ENCODE measurements around the gene GSE1. TPM values are rescaled to one million over a fixed set of nuclear protein-coding genes. Genes with fewer than 3 reads are reported as not detected.

Gene GSE1
- total and polyA plus RNA-seq, 3 donors from 2014 or later, result 49.9 to 212 (median 188) TPM

- 33 to 37% methylated on average over 27 to 37 of the region's 37 CpGs for WGBS, 2 donors
- H3K27me3 ChIP-seq, result no peaks in the 10 kb centered on the region
- H3K9me3 ChIP-seq, result no peaks in the 10 kb centered on the region
- TF ChIP-seq POLR2A (IDR thresholded peaks at IDR 0.05), result no peak
- TF ChIP-seq, protein P1, sequence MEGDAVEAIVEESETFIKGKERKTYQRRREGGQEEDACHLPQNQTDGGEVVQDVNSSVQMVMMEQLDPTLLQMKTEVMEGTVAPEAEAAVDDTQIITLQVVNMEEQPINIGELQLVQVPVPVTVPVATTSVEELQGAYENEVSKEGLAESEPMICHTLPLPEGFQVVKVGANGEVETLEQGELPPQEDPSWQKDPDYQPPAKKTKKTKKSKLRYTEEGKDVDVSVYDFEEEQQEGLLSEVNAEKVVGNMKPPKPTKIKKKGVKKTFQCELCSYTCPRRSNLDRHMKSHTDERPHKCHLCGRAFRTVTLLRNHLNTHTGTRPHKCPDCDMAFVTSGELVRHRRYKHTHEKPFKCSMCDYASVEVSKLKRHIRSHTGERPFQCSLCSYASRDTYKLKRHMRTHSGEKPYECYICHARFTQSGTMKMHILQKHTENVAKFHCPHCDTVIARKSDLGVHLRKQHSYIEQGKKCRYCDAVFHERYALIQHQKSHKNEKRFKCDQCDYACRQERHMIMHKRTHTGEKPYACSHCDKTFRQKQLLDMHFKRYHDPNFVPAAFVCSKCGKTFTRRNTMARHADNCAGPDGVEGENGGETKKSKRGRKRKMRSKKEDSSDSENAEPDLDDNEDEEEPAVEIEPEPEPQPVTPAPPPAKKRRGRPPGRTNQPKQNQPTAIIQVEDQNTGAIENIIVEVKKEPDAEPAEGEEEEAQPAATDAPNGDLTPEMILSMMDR (IDR thresholded peaks at IDR 0.05), result no peak
- H3K27ac ChIP-seq, result peak overlapping the region in 1 of 2 donors; percentile 25
- H3K4me3 ChIP-seq, result no peak overlapping the region
- intact Hi-C loops (cut with DNase I; ENCODE audit: low total_unique reads), result no loop called here
- H3K4me1 ChIP-seq, result peaks cover 25% of the 10 kb centered on the region
- no peaks in the 10 kb centered on the region for H3K36me3 ChIP-seq (ENCODE audit: low read depth, missing control alignments)
- DNase-seq, result peak; percentile 69
These were observed 13.3 kb downstream of the GSE1 start for GRCh38 chr16:85626191-85626981.

GRCh38 chr16:85627089-85627488 lies 14.0 kb downstream of the GSE1 start:
- TF ChIP-seq POLR2A (IDR thresholded peaks at IDR 0.05), result no peak
- TF ChIP-seq, protein P1 (IDR thresholded peaks at IDR 0.05), result no peak
- WGBS, 2 donors, result 53 to 66% methylated on average over 7 to 8 of the region's 8 CpGs
- Histone ChIP-seq H3K9me3 (no peaks in the 10 kb centered on the region), H3K27me3 (no peaks in the 10 kb centered on the region), H3K27ac (no peak overlapping the region), H3K4me3 (no peak overlapping the region), H3K36me3 (ENCODE audit: low read depth, missing control alignments) (no peaks in the 10 kb centered on the region), H3K4me1 (peaks cover 25% of the 10 kb centered on the region)
- intact Hi-C loops (cut with DNase I; ENCODE audit: low total_unique reads), result no loop called here
- no peak for DNase-seq

DNA sequence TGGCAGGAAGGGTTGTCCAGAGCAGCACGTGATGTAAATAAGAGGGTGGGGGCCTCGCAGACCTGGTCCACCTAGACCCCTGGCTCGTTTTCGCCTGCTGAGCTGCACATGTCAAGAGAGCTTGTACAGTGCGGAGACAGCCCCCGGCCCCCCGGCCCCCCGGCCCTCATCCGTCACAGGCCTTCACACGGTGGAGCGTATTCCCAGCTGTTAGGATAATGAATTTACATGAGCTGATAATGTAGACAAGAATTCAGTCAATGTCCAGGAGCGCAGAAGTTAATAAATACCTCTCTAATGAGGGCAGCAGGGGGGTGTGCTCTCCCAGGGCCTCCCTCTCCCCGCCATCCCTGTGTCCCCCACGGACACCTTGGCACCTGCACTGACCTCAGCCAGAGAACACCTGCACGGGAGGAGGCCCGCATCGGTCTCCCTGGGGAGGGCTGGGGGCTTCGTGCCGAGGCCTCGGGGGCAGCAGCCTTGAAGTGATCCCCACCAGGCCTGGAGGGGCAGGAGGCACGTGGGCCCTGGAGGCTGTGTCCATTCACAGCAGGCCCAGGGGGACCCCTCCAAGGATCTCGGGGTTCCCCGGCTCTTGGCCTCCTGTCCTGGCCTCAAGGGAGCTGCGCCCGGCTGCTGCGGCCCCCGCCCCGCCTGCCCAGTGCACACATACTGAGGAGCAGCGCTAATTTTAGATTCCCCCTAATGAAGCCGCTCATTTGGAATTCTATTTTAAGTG lies 14.6 kb downstream of the GSE1 start:
- DNase-seq, result no peak
- Histone ChIP-seq H3K9me3 (no peaks in the 10 kb centered on the region), H3K27me3 (no peaks in the 10 kb centered on the region), H3K36me3 (ENCODE audit: low read depth, missing control alignments) (no peaks in the 10 kb centered on the region), H3K27ac (no peak overlapping the region), H3K4me1 (peaks cover 25% of the 10 kb centered on the region), H3K4me3 (no peak overlapping the region)
- intact Hi-C loops (cut with DNase I; ENCODE audit: low total_unique reads), result no loop called here
- WGBS, 2 donors, result 61 to 62% methylated on average over 5 to 30 of the region's 30 CpGs
- TF ChIP-seq POLR2A (IDR thresholded peaks at IDR 0.05), result no peak
- TF ChIP-seq, protein P1 (IDR thresholded peaks at IDR 0.05), result no peak

- H3K4me1 ChIP-seq, result peaks cover 25% of the 10 kb centered on the region
- H3K27ac ChIP-seq, result no peak overlapping the region
- WGBS, 2 donors, result 49% methylated on average over 5 of the region's 5 CpGs; no CpG with 5 or more reads in 1 of the 2 donors
- H3K4me3 ChIP-seq, result no peak overlapping the region
- intact Hi-C loops (cut with DNase I; ENCODE audit: low total_unique reads), result no loop called here
- no peak for DNase-seq
- no peaks in the 10 kb centered on the region for H3K36me3 ChIP-seq (ENCODE audit: low read depth, missing control alignments)
- H3K9me3 ChIP-seq, result no peaks in the 10 kb centered on the region
- no peaks in the 10 kb centered on the region for H3K27me3 ChIP-seq
- TF ChIP-seq POLR2A (IDR thresholded peaks at IDR 0.05), result no peak
- TF ChIP-seq, protein P1 (IDR thresholded peaks at IDR 0.05), result no peak
These were observed 15.1 kb downstream of the GSE1 start for GRCh38 chr16:85628265-85628556.

Data from testis (tissue), 3 donors.